PFSK-1 (cell line): ENCODE data around the gene AZIN2.

Experiments used
- FOXP2 ChIP-seq: optimal IDR thresholded peaks from 2 replicates; pipeline ENCODE3; 2011; ENCODE audit warnings: borderline replicate concordance, control low read depth, inconsistent platforms; ENCODE audit not compliant: insufficient read depth; ENCODE audit errors: extremely low read length, extremely low read depth
- POLR2AphosphoS5 ChIP-seq: IDR thresholded peaks from 2 replicates; pipeline ENCODE4 v1.6.1; 2012; ENCODE audit warnings: low read depth, mild to moderate bottlenecking, control low read depth, low read length, moderate library complexity
- SIN3A ChIP-seq: IDR thresholded peaks from 2 replicates; pipeline ENCODE4 v1.6.1; 2012; ENCODE audit warnings: mild to moderate bottlenecking, low read length, moderate library complexity, borderline replicate concordance; ENCODE audit not compliant: insufficient read depth
- TAF1 ChIP-seq: IDR thresholded peaks from 2 replicates; pipeline ENCODE4 v1.6.1; 2012; ENCODE audit warnings: low read length, control low read depth, borderline replicate concordance; ENCODE audit not compliant: insufficient read depth
- TF ChIP-seq, protein P1 (sequence below), 2 experiments: IDR thresholded peaks; 2 replicates each; pipeline versions ENCODE4 v1.6.1 to v1.8.0; 2011 to 2012; ENCODE audit warnings: low read depth in 2 of 2, low read length in 2 of 2, control low read depth in 1 of 2, inconsistent platforms in 1 of 2, mild to moderate bottlenecking in 1 of 2, moderate library complexity in 1 of 2; ENCODE audit not compliant: insufficient read depth in 1 of 2

- TF ChIP-seq POLR2AphosphoS5 (no peak), TAF1 (no peak), SIN3A (no peak), FOXP2 (no peak)
- TF ChIP-seq, protein P1, sequence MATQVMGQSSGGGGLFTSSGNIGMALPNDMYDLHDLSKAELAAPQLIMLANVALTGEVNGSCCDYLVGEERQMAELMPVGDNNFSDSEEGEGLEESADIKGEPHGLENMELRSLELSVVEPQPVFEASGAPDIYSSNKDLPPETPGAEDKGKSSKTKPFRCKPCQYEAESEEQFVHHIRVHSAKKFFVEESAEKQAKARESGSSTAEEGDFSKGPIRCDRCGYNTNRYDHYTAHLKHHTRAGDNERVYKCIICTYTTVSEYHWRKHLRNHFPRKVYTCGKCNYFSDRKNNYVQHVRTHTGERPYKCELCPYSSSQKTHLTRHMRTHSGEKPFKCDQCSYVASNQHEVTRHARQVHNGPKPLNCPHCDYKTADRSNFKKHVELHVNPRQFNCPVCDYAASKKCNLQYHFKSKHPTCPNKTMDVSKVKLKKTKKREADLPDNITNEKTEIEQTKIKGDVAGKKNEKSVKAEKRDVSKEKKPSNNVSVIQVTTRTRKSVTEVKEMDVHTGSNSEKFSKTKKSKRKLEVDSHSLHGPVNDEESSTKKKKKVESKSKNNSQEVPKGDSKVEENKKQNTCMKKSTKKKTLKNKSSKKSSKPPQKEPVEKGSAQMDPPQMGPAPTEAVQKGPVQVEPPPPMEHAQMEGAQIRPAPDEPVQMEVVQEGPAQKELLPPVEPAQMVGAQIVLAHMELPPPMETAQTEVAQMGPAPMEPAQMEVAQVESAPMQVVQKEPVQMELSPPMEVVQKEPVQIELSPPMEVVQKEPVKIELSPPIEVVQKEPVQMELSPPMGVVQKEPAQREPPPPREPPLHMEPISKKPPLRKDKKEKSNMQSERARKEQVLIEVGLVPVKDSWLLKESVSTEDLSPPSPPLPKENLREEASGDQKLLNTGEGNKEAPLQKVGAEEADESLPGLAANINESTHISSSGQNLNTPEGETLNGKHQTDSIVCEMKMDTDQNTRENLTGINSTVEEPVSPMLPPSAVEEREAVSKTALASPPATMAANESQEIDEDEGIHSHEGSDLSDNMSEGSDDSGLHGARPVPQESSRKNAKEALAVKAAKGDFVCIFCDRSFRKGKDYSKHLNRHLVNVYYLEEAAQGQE (IDR thresholded peaks at IDR 0.05; ENCODE audit: insufficient read depth in 1 of 2, low read depth in 2 of 2, low read length in 2 of 2): no peak
Observed at GRCh38 chr1:33158366-33158765, 77.4 kb downstream of the AZIN2 start.
